Measurements from ENCODE around the gene MAP2K2.

Gene MAP2K2

GRCh38 chr19:4067396-4068046, 56.4 kb downstream of the MAP2K2 start (continued):
- TF ChIP-seq ZNF426 (tag by site-specific recombination; IDR thresholded peaks at IDR 0.05) (no peak), ZNF146 (tag by site-specific recombination; IDR thresholded peaks at IDR 0.05) (no peak), ZBTB1 (tag by site-specific recombination; IDR thresholded peaks at IDR 0.05) (no peak), ZNF580 (tag by site-specific recombination; IDR thresholded peaks at IDR 0.05) (no peak), GLIS1 (tag by site-specific recombination; IDR thresholded peaks at IDR 0.05) (peak; percentile 86), MEIS1 (CRISPR knock-in tag; IDR thresholded peaks at IDR 0.05; ENCODE audit: borderline replicate concordance) (no peak), ZNF530 (tag by site-specific recombination; IDR thresholded peaks at IDR 0.05; ENCODE audit: low read depth) (no peak), ZXDB (tag by site-specific recombination; IDR thresholded peaks at IDR 0.05) (no peak), ZNF76 (tag by site-specific recombination; IDR thresholded peaks at IDR 0.05; ENCODE audit: borderline replicate concordance, low read depth) (peak; percentile 19; the same call in 1 of the 2 replicates), ZNF791 (tag by site-specific recombination; IDR thresholded peaks at IDR 0.05) (no peak), ZNF560 (tag by site-specific recombination; IDR thresholded peaks at IDR 0.05; ENCODE audit: borderline replicate concordance) (no peak), ZNF610 (tag by site-specific recombination; IDR thresholded peaks at IDR 0.05; ENCODE audit: borderline replicate concordance) (no peak), ZNF776 (tag by site-specific recombination; IDR thresholded peaks at IDR 0.05; ENCODE audit: borderline replicate concordance) (no peak), ZBTB48 (tag by site-specific recombination; IDR thresholded peaks at IDR 0.05) (peak; percentile 68; the same call in 1 of the 2 replicates), PRDM6 (tag by site-specific recombination; IDR thresholded peaks at IDR 0.05) (no peak), INSM2 (tag by site-specific recombination; IDR thresholded peaks at IDR 0.05) (no peak), ZSCAN23 (tag by site-specific recombination; IDR thresholded peaks at IDR 0.05) (no peak), ZBTB26 (tag by site-specific recombination; optimal IDR thresholded peaks at IDR 0.05) (peak; percentile 40), ZNF19 (tag by site-specific recombination; IDR thresholded peaks at IDR 0.05; ENCODE audit: low read depth) (no peak), ZBTB49 (tag by site-specific recombination; IDR thresholded peaks at IDR 0.05; ENCODE audit: low read depth) (no peak), GFI1B (tag by site-specific recombination; IDR thresholded peaks at IDR 0.05) (no peak), ZNF37A (tag by site-specific recombination; IDR thresholded peaks at IDR 0.05) (no peak), TCF7L2 (IDR thresholded peaks at IDR 0.05; ENCODE audit: borderline replicate concordance, low read depth, low read length) (no peak), ZSCAN18 (tag by site-specific recombination; IDR thresholded peaks at IDR 0.05) (no peak), HOXD13 (CRISPR knock-in tag; IDR thresholded peaks at IDR 0.05; ENCODE audit: borderline replicate concordance) (no peak), ZNF473 (tag by site-specific recombination; IDR thresholded peaks at IDR 0.05) (no peak), ZNF239 (tag by site-specific recombination; IDR thresholded peaks at IDR 0.05) (no peak), ZNF658 (tag by site-specific recombination; IDR thresholded peaks at IDR 0.05) (no peak), SP2 (tag by site-specific recombination; IDR thresholded peaks at IDR 0.05) (peak; percentile 65), ZNF121 (tag by site-specific recombination; IDR thresholded peaks at IDR 0.05) (no peak), ZNF792 (tag by site-specific recombination; IDR thresholded peaks at IDR 0.05) (no peak), ZNF654 (tag by site-specific recombination; IDR thresholded peaks at IDR 0.05; ENCODE audit: low read depth) (no peak)

Measured in HEK293 (cell line).